ENCODE data around the gene FLRT2.

The FLRT2 gene

DNA sequence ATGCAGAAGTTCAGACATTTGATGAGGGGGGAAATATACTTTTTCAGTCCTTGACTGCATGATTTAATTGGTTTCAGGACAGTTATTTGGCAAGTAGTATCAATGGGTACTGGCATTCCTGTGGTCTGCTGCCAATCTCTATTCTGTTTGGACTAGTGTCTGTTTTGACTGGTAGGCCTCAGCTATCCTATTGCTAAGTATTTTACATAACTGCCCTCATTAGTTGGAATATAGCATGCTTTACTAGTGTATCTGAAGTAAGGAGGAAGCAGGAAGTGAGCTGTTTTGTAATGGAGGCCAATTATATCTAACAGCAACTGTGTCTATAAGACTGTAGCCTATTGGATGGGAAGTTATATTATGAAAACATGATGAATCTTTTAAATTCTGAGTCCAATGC is 104.3 kb downstream of the FLRT2 start:
- H3K4me3 ChIP-seq (ENCODE audit: low read depth, low read length) = no peak overlapping the region
- TF ChIP-seq, protein P1, sequence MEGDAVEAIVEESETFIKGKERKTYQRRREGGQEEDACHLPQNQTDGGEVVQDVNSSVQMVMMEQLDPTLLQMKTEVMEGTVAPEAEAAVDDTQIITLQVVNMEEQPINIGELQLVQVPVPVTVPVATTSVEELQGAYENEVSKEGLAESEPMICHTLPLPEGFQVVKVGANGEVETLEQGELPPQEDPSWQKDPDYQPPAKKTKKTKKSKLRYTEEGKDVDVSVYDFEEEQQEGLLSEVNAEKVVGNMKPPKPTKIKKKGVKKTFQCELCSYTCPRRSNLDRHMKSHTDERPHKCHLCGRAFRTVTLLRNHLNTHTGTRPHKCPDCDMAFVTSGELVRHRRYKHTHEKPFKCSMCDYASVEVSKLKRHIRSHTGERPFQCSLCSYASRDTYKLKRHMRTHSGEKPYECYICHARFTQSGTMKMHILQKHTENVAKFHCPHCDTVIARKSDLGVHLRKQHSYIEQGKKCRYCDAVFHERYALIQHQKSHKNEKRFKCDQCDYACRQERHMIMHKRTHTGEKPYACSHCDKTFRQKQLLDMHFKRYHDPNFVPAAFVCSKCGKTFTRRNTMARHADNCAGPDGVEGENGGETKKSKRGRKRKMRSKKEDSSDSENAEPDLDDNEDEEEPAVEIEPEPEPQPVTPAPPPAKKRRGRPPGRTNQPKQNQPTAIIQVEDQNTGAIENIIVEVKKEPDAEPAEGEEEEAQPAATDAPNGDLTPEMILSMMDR (IDR thresholded peaks at IDR 0.05; ENCODE audit: low read depth, low read length) = no peak

- TF ChIP-seq, protein P1 (IDR thresholded peaks at IDR 0.05; ENCODE audit: low read depth, low read length) = no peak
- H3K4me3 ChIP-seq (ENCODE audit: low read depth, low read length) = no peak overlapping the region
Measured at GRCh38 chr14:85644211-85644610, 114.3 kb downstream of the FLRT2 start.

DNA sequence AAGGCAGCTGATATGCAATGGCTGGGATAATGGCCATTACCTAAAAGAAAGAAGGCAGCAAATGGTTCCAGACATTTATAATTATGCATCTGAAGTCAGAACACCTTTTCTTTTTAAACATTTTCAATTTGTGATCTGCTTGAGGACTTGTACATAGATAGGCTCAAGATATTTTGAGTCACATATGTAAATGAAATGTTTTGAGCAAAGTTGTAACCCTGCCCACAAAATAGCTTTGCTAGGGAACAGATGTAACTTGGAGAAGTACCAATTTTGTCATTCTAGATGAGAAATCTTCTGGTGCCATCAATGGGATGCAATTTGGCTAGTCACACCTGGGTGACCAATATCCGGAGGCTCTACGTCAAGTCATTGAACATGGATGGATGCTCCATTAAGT is 123.1 kb downstream of the FLRT2 start:
- TF ChIP-seq, protein P1 (IDR thresholded peaks at IDR 0.05; ENCODE audit: low read depth, low read length) = no peak
- no peak overlapping the region for H3K4me3 ChIP-seq (ENCODE audit: low read depth, low read length)

DNA sequence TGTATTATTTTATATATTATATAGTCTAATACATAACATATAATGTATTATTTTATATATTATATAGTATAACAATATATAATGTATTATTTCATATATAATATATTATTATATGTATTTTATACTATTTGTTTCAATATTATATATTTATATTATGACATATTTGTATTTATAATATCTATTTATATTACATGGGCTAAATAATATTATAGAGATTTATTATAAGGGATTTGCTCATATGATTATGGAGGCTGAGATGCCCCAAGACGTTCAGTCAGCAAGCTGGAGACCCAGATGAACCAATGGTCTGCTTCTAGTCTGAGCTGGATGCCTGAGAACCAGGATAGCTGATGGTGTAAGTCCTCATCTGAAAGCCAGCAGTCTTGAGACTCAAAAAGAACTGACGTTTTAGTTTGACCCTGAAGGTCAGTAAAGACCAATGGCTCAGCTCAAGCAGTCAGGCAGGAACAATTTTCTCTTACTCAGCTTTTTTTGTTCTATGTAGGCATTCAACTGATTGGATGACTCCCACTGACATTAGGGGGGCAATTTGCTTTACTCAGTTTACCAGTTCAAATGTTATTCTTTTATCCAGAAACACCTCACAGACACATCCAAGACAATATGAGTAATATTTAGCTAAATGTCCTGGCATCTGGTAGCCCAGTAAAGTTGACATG is 130.4 kb downstream of the FLRT2 start:
- H3K4me3 ChIP-seq (ENCODE audit: low read depth, low read length) = no peak overlapping the region
- TF ChIP-seq, protein P1 (IDR thresholded peaks at IDR 0.05; ENCODE audit: low read depth, low read length) = no peak

DNA sequence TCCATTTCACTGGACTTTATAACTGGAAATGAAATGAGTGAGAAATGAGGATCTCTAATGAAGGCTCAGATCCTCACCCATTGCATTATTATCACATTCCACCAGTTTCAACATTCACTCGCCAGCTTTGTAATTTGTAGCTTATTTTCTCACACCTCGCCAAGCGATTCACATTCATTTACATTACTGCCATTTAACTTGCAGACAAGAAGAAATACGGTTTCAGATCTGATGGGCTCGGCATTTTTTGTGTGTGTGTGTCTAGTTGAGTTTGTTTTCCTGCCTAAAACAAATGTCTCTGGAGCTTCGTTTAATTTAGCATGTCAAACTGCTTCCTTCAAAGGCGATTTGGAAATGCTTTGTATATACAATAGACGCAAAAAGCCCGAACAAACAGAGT is 132.2 kb downstream of the FLRT2 start:
- H3K4me3 ChIP-seq (ENCODE audit: low read depth, low read length) = no peak overlapping the region
- TF ChIP-seq, protein P1 (IDR thresholded peaks at IDR 0.05; ENCODE audit: low read depth, low read length) = no peak

- H3K4me3 ChIP-seq (ENCODE audit: low read depth, low read length) = no peak overlapping the region
- TF ChIP-seq, protein P1 (IDR thresholded peaks at IDR 0.05; ENCODE audit: low read depth, low read length) = no peak
Measured at GRCh38 chr14:85663256-85663655, 133.3 kb downstream of the FLRT2 start.

GRCh38 chr14:85663667-85664066 is 133.7 kb downstream of the FLRT2 start:
- TF ChIP-seq, protein P1 (IDR thresholded peaks at IDR 0.05; ENCODE audit: low read depth, low read length) = no peak
- H3K4me3 ChIP-seq (ENCODE audit: low read depth, low read length) = no peak overlapping the region
